Activated T-cell treated with anti-CD3 and anti-CD28 coated beads, Interleukin-2, amount 50 U/mL, for 4 hours (primary cell): ENCODE data around the gene PARD6G. TPM values are rescaled to one million over a fixed set of nuclear protein-coding genes. Genes with fewer than 3 reads are reported as not detected.

Source experiments
- total RNA-seq, 3 donors: library from RNA; stranded (reverse); gene quantifications; one replicate each; pipeline ENCODE4 v1.2.1, GENCODE V29; 2021

Gene PARD6G
- total RNA-seq, 3 donors from 2014 or later: 0.37 to 0.61 TPM; not detected in 1

Other genes starting within 250 kb of the PARD6G start
- gene RBFA, start 213.1 kb downstream of the PARD6G start, total RNA-seq: 10 to 100 TPM; 40.0 to 52.3 (median 42.6) TPM
- gene ADNP2, start 138.3 kb downstream of the PARD6G start, total RNA-seq: 10 to 100 TPM; 23.3 to 26.3 (median 25.2) TPM